Heart left ventricle (tissue), 16 donors: ENCODE data around the gene SRGAP3. TPM values are rescaled to one million over a fixed set of nuclear protein-coding genes. Genes with fewer than 3 reads are reported as not detected.

ENCODE experiments used
- ATAC-seq, 4 donors: fragments of 200-7000 bp; cut with Tn5 transposase; one replicate each; pipeline ENCODE4 v1.9.1; 2020 to 2022; ENCODE audit warnings: moderate library complexity in 4 of 4, mild to moderate bottlenecking in 3 of 4, moderate number of reproducible peaks in 1 of 4
- DNase-seq, 5 donors: peaks; one replicate each; pipeline ENCODE4 v3.0.0-alpha.2; 2020
- H3K27ac ChIP-seq, 12 donors: fragments of 200-600 bp; sonication (generic) in 4 of 12; one replicate each; pipeline versions ENCODE4 v1.5.0 to v1.8.0; 2016 to 2022; ENCODE audit warnings: mild to moderate bottlenecking in 2 of 12
- H3K27me3 ChIP-seq, 9 donors: fragments of 200-600 bp; sonication (generic) in 2 of 9; one replicate each; pipeline versions ENCODE4 v1.5.1 to v1.8.0; 2016 to 2022; ENCODE audit warnings: mild to moderate bottlenecking in 3 of 9
- H3K36me3 ChIP-seq, 9 donors: fragments of 200-600 bp; sonication (generic) in 2 of 9; one replicate each; pipeline versions ENCODE4 v1.5.0 to v1.8.0; 2018 to 2022; ENCODE audit warnings: mild to moderate bottlenecking in 2 of 9
- H3K4me1 ChIP-seq, 12 donors: fragments of 200-600 bp; sonication (generic) in 4 of 12; one replicate each; pipeline versions ENCODE4 v1.5.0 to v1.8.0; 2016 to 2022; ENCODE audit warnings: mild to moderate bottlenecking in 3 of 12
- H3K4me3 ChIP-seq, 12 donors: fragments of 200-600 bp; sonication (generic) in 4 of 12; one replicate each; pipeline versions ENCODE4 v1.5.0 to v1.8.0; 2017 to 2022; ENCODE audit warnings: mild to moderate bottlenecking in 9 of 12, moderate library complexity in 4 of 12
- H3K9me3 ChIP-seq, 12 donors: fragments of 200-600 bp; sonication (generic) in 4 of 12; one replicate each; pipeline versions ENCODE4 v1.5.0 to v1.8.0; 2016 to 2022; ENCODE audit warnings: mild to moderate bottlenecking in 1 of 12
- POLR2A ChIP-seq, 2 donors: fragments of 450-650 bp; IDR thresholded peaks; one replicate each; pipeline ENCODE4 v1.6.1; 2017; ENCODE audit warnings: antibody characterized with exemption in 2 of 2, mild to moderate bottlenecking in 2 of 2, moderate library complexity in 2 of 2
- WGBS, 4 donors: extraction: QIAGEN DNeasy Blood & Tissue Kit in 2 of 4; methylation state at CpG; one replicate each; pipeline versions ENCODE4 v1.1.5 to v1.1.7; 2013 to 2018; 5-methylcytosine and 5-hydroxymethylcytosine counted together
- intact Hi-C, 10 donors: fragments of 100-400 bp; cut with DNase I; formaldehyde crosslinking; loops; one replicate each; pipeline versions ENCODE4 v1.11.1 to v1.14.2; 2022
- polyA plus RNA-seq, 2 donors: library from polyadenylated mRNA; stranded (reverse); fragments of 200-250 nt; gene quantifications; one replicate each; pipeline ENCODE4 v1.2.3, GENCODE V29; 2013
- total RNA-seq, 9 donors: library from RNA; depleted of rRNA in 2 of 9; stranded (reverse); fragments of >200 nt in 2 of 9; fragmentation: NEBNext Ultra II Directional in 3 of 9; extraction: Animal tissue kit (Norgen Biotek cat#: 25700) in 3 of 9; gene quantifications; one replicate each; pipeline versions ENCODE4 v1.1.0 to v1.2.4, GENCODE V29; 2016 to 2023
- TF ChIP-seq, protein P1 (sequence below), 12 donors: fragments of 200-600 bp; sonication (generic) in 4 of 12; IDR thresholded peaks; one replicate each; pipeline versions ENCODE4 v1.5.0 to v1.8.0; 2018 to 2022; ENCODE audit warnings: antibody characterized with exemption in 12 of 12, mild to moderate bottlenecking in 5 of 12
- donor health status: ischemic (EF 13 %, LVEDD 7.1; RV severe dilation, severe dysfunction).
- donor health status: healthy with polysubstance abuse.
- donor health status: DM: no; HTN: yes; CAD: no.
- donor health status: DM: no; HTN: no; CAD: no.
- donor health status: ischemic (EF 25% LVEDD 6.9; RV normal size, moderate dysfunction).
- donor health status: ischemic (EF 25% LVEDD 5.7; RV mildly dilated, moderate dysfunction).
- donor health status: healthy.
- donor health status: DM: yes; HTN: yes; CAD: no.
- donor health status: ischemic (EF 35%, LVEDD 5.7; RV mildly dilated, moderate dysfunction).
- donor health status: nonischemic (EF 11% LVEDD 7.7; RV severe dilation, severe dysfunction).
- donor health status: DM: yes; HTN: yes; CAD: no.
- donor health status: PGD.
- donor health status: ischemic (EF 29% LVEDD 5.4; RV normal size, mild dysfunction).
- donor health status: nonischemic (EF 23%, LVEDD 6.1; RV moderate dilation, normal function).

The SRGAP3 gene
- total and polyA plus RNA-seq, 11 donors: 1.4 to 16.8 (median 9.0) TPM

DNA sequence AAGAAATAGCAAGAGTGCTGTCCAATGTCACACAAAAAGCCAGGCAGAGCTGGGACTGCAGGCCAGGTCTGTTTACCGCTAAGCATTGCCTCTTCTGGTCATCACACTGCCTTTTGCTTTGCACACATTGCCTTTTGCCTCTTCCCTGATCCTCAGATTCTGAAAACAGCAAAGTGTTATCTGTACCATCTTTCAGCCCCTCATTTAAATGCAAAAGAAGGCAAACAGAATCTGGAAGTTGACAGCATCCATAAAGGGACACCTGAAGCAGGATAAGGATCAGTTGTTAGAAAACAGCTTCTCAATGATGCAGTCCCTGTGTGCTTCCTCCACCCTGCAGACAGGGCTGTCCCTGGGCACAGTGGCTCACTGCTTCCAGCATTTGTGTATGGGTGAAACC, 179.5 kb downstream of the SRGAP3 start:
- intact Hi-C loops: loop anchor here (2.0 to 10.0 kb wide), 7 partner anchors 83 to 235 kb away; partner anchors contain the start of gene SRGAP3 (in 2 of the 10)
- H3K4me1 ChIP-seq: peaks cover 0 to 45% (median 14%) of the 10 kb centered on the region in 12 donors
- no peaks in the 10 kb centered on the region for H3K9me3 ChIP-seq
- no peaks in the 10 kb centered on the region for H3K27me3 ChIP-seq
- 89 to 98% (median 95%) methylated on average over 1 of the region's 1 CpG for WGBS, 4 donors
- TF ChIP-seq, protein P1, sequence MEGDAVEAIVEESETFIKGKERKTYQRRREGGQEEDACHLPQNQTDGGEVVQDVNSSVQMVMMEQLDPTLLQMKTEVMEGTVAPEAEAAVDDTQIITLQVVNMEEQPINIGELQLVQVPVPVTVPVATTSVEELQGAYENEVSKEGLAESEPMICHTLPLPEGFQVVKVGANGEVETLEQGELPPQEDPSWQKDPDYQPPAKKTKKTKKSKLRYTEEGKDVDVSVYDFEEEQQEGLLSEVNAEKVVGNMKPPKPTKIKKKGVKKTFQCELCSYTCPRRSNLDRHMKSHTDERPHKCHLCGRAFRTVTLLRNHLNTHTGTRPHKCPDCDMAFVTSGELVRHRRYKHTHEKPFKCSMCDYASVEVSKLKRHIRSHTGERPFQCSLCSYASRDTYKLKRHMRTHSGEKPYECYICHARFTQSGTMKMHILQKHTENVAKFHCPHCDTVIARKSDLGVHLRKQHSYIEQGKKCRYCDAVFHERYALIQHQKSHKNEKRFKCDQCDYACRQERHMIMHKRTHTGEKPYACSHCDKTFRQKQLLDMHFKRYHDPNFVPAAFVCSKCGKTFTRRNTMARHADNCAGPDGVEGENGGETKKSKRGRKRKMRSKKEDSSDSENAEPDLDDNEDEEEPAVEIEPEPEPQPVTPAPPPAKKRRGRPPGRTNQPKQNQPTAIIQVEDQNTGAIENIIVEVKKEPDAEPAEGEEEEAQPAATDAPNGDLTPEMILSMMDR (IDR thresholded peaks at IDR 0.05): no peak
- no peak for TF ChIP-seq POLR2A (IDR thresholded peaks at IDR 0.05)
- H3K27ac ChIP-seq: no peak overlapping the region
- no peaks in the 10 kb centered on the region for H3K36me3 ChIP-seq
- no peak overlapping the region for H3K4me3 ChIP-seq
- ATAC-seq: no peak
- no peak for DNase-seq

DNA sequence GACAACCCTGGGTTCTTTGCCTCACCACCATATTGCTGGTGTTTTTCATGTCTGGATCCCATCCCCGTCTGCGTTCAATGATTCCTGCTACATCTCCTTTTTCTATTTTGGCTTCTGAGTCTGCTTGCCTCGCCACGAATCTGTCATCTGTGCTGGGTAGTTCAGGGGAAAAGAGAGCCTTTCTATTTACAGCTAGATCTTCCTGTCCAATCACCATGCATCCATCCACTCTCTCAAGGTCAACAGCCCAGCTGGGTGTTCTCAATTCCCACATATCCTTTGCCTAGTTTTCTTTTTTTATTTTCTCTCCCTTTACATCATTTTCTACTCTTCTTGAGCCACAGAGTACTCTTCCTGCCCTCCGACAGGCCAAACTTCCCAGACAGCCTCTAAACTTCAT, 181.4 kb downstream of the SRGAP3 start:
- intact Hi-C loops: loop anchor here in 9 of 10 donors (5.0 to 10.0 kb wide), 4 partner anchors 81 to 237 kb away; no protein-coding TSS in a partner anchor
- H3K27me3 ChIP-seq: no peaks in the 10 kb centered on the region
- peak in 1 of 5 donors; percentile 18 for DNase-seq
- TF ChIP-seq, protein P1 (IDR thresholded peaks at IDR 0.05): no peak
- TF ChIP-seq POLR2A (IDR thresholded peaks at IDR 0.05): no peak
- H3K9me3 ChIP-seq: peaks cover 0 to under 1% (median 0%) of the 10 kb centered on the region in 12 donors
- peaks cover 0 to 43% (median 14%) of the 10 kb centered on the region in 12 donors for H3K4me1 ChIP-seq
- no peak overlapping the region for H3K4me3 ChIP-seq
- peak in 3 of 4 donors; percentile 28 to 52 (median 35) for ATAC-seq
- H3K36me3 ChIP-seq: no peaks in the 10 kb centered on the region
- H3K27ac ChIP-seq: peak overlapping the region in 5 of 12 donors; percentile 26 to 29 (median 26)
- WGBS, 4 donors: 20 to 42% (median 23%) methylated on average over 5 of the region's 5 CpGs

DNA sequence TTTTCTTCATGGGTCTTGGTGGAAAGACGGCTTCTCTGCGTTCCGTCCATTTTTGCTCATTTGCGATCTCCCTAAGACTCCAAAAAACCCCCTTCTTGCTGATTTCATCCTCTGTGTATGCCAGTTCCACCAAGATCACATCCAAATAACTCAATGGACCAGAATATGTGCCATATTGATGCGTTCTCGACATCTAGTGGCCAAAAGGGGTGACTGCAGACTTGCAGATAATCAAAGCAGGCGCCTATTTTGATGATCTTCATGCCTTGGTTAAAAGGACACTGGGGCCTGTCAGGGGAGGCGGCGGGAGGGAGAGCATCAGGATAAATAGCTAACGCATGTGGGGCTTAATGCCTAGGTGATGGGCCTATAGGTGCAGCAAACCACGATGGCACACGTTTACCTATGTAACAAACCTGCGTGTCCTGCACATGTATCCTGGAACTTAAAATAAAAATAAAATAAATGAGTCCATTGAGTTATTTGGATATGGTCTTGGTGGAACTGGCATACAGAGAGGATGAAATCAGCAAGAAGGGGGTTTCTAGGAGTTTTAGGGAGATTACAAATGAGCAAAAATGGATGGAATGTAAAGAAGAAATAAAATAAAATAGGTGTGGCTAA, 182.0 kb downstream of the SRGAP3 start:
- TF ChIP-seq, protein P1 (IDR thresholded peaks at IDR 0.05): peak; percentile 79 to 96 (median 94)
- TF ChIP-seq POLR2A (IDR thresholded peaks at IDR 0.05): no peak
- WGBS, 4 donors: 28 to 34% (median 29%) methylated on average over 13 of the region's 13 CpGs
- intact Hi-C loops: loop anchor here (1.0 to 10.0 kb wide), 7 partner anchors 79 to 237 kb away; no protein-coding TSS in a partner anchor
- ATAC-seq: peak; percentile 64 to 86 (median 73)
- Histone ChIP-seq H3K27ac (peak overlapping the region in 4 of 12 donors; percentile 26 to 29 (median 27)), H3K27me3 (no peaks in the 10 kb centered on the region), H3K9me3 (peaks cover 0 to 6% (median 1%) of the 10 kb centered on the region in 12 donors), H3K4me3 (no peak overlapping the region), H3K4me1 (peaks cover 0 to 37% (median 14%) of the 10 kb centered on the region in 12 donors), H3K36me3 (peaks cover 0 to 5% (median 0%) of the 10 kb centered on the region in 9 donors)
- DNase-seq: peak in 3 of 5 donors; percentile 29 to 43 (median 43)

DNA sequence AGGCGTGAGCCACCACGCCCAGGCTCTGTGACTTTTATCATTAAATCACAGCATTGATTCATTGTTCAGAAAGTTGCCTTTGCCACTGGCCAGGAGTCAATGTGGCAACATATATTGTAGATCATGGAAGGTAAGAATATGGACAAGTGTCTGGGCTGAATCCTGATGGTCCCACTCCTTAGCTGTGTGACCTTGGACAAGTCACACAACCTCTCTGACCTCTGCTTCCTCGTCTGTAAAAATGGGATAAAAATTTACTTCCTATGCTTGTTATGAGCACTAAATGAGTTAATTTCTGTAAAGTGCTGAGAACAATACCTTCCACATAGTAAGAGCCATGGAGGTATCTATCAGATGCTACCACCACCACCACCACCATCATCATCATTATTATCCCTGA, 182.7 kb downstream of the SRGAP3 start:
- intact Hi-C loops: loop anchor here (1.0 to 10.0 kb wide), 7 partner anchors 78 to 238 kb away; no protein-coding TSS in a partner anchor

More for the DNA sequence above, 182.7 kb downstream of the SRGAP3 start:
- Histone ChIP-seq H3K27me3 (no peaks in the 10 kb centered on the region), H3K4me1 (peaks cover 0 to 31% (median 14%) of the 10 kb centered on the region in 12 donors), H3K4me3 (no peak overlapping the region), H3K9me3 (peaks cover 0 to 10% (median 2%) of the 10 kb centered on the region in 12 donors), H3K27ac (no peak overlapping the region), H3K36me3 (peaks cover 0 to 8% (median 0%) of the 10 kb centered on the region in 9 donors)
- TF ChIP-seq POLR2A (IDR thresholded peaks at IDR 0.05): no peak
- TF ChIP-seq, protein P1 (IDR thresholded peaks at IDR 0.05): no peak
- DNase-seq (no peak), ATAC-seq (no peak)
- 77 to 92% (median 80%) methylated on average over 3 of the region's 3 CpGs for WGBS, 4 donors
